Panc1 (cell line): ENCODE data around the gene MRPS33. TPM values are rescaled to one million over a fixed set of nuclear protein-coding genes. Genes with fewer than 3 reads are reported as not detected.

Experiments
- ATAC-seq: fragments of 200-7000 bp; cut with Tn5 transposase; 2 replicates; pipeline ENCODE4 v1.9.1; 2020; ENCODE audit warnings: mild to moderate bottlenecking, moderate library complexity
- BruUV-seq: library from RNA; stranded (reverse); fragments of 400-500 nt; replicated peaks from 2 replicates; lab custom pipeline; 2021; lab: Mats Ljungman, UMichigan
- CTCF ChIA-PET: fragments of 300-600 bp; sonication (Branson Sonifier 250); formaldehyde crosslinking; loops from one replicate; lab custom pipeline; 2022; ENCODE audit warnings: antibody characterized with exemption; lab: Charles Lee
- POLR2A ChIA-PET: fragments of 300-600 bp; sonication (Branson Sonifier 250); formaldehyde crosslinking; loops from one replicate; lab custom pipeline; 2022; ENCODE audit warnings: antibody characterized with exemption; lab: Charles Lee
- DNase-seq: peaks from one replicate; pipeline ENCODE4 v3.0.0-alpha.2; 2010; ENCODE audit warnings: low read depth, low spot score
- H3K27ac ChIP-seq: 2 replicates; pipeline ENCODE4 v1.5.1; 2011; ENCODE audit warnings: mild to moderate bottlenecking, low read length, inconsistent platforms
- H3K27me3 ChIP-seq: fragments of 200-500 bp; sonication (Bioruptor generic); 2 replicates; pipeline ENCODE4 v1.6.0; 2014; ENCODE audit warnings: low read length, inconsistent platforms; ENCODE audit not compliant: control insufficient read depth, insufficient read depth
- H3K36me3 ChIP-seq: fragments of 200-500 bp; sonication (Bioruptor generic); 2 replicates; pipeline ENCODE4 v1.5.1; 2014; ENCODE audit warnings: inconsistent platforms, mild to moderate bottlenecking, low read length, moderate library complexity; ENCODE audit not compliant: control insufficient read depth, insufficient read depth
- H3K4me1 ChIP-seq: 2 replicates; pipeline ENCODE4 v1.5.1; 2011; ENCODE audit warnings: inconsistent platforms, mild to moderate bottlenecking, low read length, moderate library complexity; ENCODE audit not compliant: control insufficient read depth, insufficient read depth
- H3K4me3 ChIP-seq, 2 experiments: 2 replicates each; pipeline ENCODE4 v1.5.1; 2011 to 2012; ENCODE audit warnings: low read depth in 2 of 2, low read length in 2 of 2, mild to moderate bottlenecking in 2 of 2, inconsistent platforms in 1 of 2, moderate library complexity in 1 of 2
- H3K9me3 ChIP-seq: fragments of 200-500 bp; sonication (Bioruptor generic); 2 replicates; pipeline ENCODE4 v1.5.1; 2014; ENCODE audit warnings: low read depth, mild to moderate bottlenecking, inconsistent platforms, low read length, moderate library complexity; ENCODE audit not compliant: control insufficient read depth, insufficient read depth
- CTCF ChIP-seq: fragments of 450-650 bp; IDR thresholded peaks from 2 replicates; pipeline ENCODE4 v1.5.1; 2017; ENCODE audit warnings: mild to moderate bottlenecking
- POLR2AphosphoS5 ChIP-seq: IDR thresholded peaks from 2 replicates; pipeline ENCODE4 v1.6.1; 2012; ENCODE audit warnings: mild to moderate bottlenecking, low read depth, low read length, moderate library complexity
- REST ChIP-seq, 2 experiments: IDR thresholded peaks; 2 replicates each; pipeline ENCODE4 v1.6.1; 2011 to 2012; ENCODE audit warnings: low read depth in 2 of 2, control low read depth in 1 of 2, low read length in 1 of 2, mild to moderate bottlenecking in 1 of 2, moderate library complexity in 1 of 2; ENCODE audit not compliant: insufficient read depth in 1 of 2
- SIN3A ChIP-seq: IDR thresholded peaks from 2 replicates; pipeline ENCODE4 v1.6.1; 2012; ENCODE audit warnings: low read depth, mild to moderate bottlenecking, low read length, moderate library complexity, borderline replicate concordance; ENCODE audit not compliant: insufficient read depth
- TCF7L2 ChIP-seq: IDR thresholded peaks from 2 replicates; pipeline ENCODE4 v1.6.1; 2011; ENCODE audit warnings: mild to moderate bottlenecking, low read depth, low read length, inconsistent platforms
- in situ Hi-C: cut with HindIII; loops from 2 replicates; pipeline ENCODE4 v1.10.0; 2016; ENCODE audit warnings: low sequenced_read_pairs, low pct_unique_long_range_greater_than_20kb
- intact Hi-C: fragments of 100-400 bp; cut with micrococcal nuclease; formaldehyde crosslinking; loops from one replicate; pipeline ENCODE4 v1.10.0; 2022; ENCODE audit not compliant: unreplicated experiment
- total RNA-seq: library from RNA; stranded (reverse); gene quantifications from one replicate; pipeline ENCODE4 v1.2.1, GENCODE V29; 2021; ENCODE audit not compliant: unreplicated experiment

The MRPS33 gene
- total RNA-seq, 1 experiment from 2014 or later = 68.8 TPM

GRCh38 chr7:140990193-140990962 is 24.4 kb downstream of the MRPS33 start:
- no peak overlapping the region for H3K27ac ChIP-seq
- no TSS peak for BruUV-seq
- in situ Hi-C loops (no loop called here), intact Hi-C loops (no loop called here)
- no peaks in the 10 kb centered on the region for H3K4me1 ChIP-seq
- no peaks in the 10 kb centered on the region for H3K9me3 ChIP-seq
- ATAC-seq = no peak
- no peak for DNase-seq
- CTCF ChIA-PET = no interaction called here
- H3K4me3 ChIP-seq = no peak overlapping the region
- H3K36me3 ChIP-seq = no peaks in the 10 kb centered on the region
- POLR2A ChIA-PET = no interaction called here
- H3K27me3 ChIP-seq = no peaks in the 10 kb centered on the region
- TF ChIP-seq SIN3A (no peak), REST (IDR thresholded peaks at IDR 0.05; ENCODE audit: insufficient read depth in 1 of 2, low read depth in 2 of 2, low read length in 1 of 2) (no peak), TCF7L2 (no peak), POLR2AphosphoS5 (no peak)

- no peaks in the 10 kb centered on the region for H3K36me3 ChIP-seq
- no peaks in the 10 kb centered on the region for H3K4me1 ChIP-seq
- H3K27ac ChIP-seq = no peak overlapping the region
- in situ Hi-C loops (no loop called here), intact Hi-C loops (loop anchor here (10.0 kb wide), 1 partner anchor 314 kb away; the partner anchor contains the start of gene ADCK2)
- H3K27me3 ChIP-seq = no peaks in the 10 kb centered on the region
- H3K9me3 ChIP-seq = no peaks in the 10 kb centered on the region
- ChIA-PET POLR2A (no interaction called here), CTCF (no interaction called here)
- TF ChIP-seq SIN3A (no peak), TCF7L2 (no peak), CTCF (no peak), POLR2AphosphoS5 (no peak), REST (IDR thresholded peaks at IDR 0.05; ENCODE audit: insufficient read depth in 1 of 2, low read depth in 2 of 2, low read length in 1 of 2) (no peak)
- no TSS peak for BruUV-seq
- no peak overlapping the region for H3K4me3 ChIP-seq
- ATAC-seq (no peak), DNase-seq (no peak)
Observed at GRCh38 chr7:140989068-140989467, 25.7 kb downstream of the MRPS33 start.
